WTC11 (cell line): ENCODE results near the gene XAB2.
"Not testable (repeated sequence)": the region's sequence is repeated elsewhere in the genome, so short reads cannot be mapped to it uniquely, and the experiment has no call there.

Experiments
- CBFB ChIP-seq: sonication (generic); formaldehyde crosslinking; IDR thresholded peaks from 2 replicates; pipeline ENCODE4 v1.8.1; 2022; ENCODE audit warnings: mild to moderate bottlenecking, low read depth, missing genetic modification reagents
- ELF4 ChIP-seq: sonication (generic); formaldehyde crosslinking; IDR thresholded peaks from 2 replicates; pipeline ENCODE4 v1.8.1; 2022; ENCODE audit warnings: low read depth, mild to moderate bottlenecking, moderate library complexity, missing genetic modification reagents
- MXD4 ChIP-seq: fragments of 250-450 bp; sonication (Bioruptor Pico); IDR thresholded peaks from 2 replicates; pipeline ENCODE4 v1.8.0; 2021; ENCODE audit warnings: mild to moderate bottlenecking, moderate library complexity, borderline replicate concordance
- MYBL2 ChIP-seq: sonication (generic); formaldehyde crosslinking; IDR thresholded peaks from 2 replicates; pipeline ENCODE4 v1.8.1; 2023; ENCODE audit warnings: mild to moderate bottlenecking, moderate library complexity, missing genetic modification reagents
- RORB ChIP-seq: fragments of 250-450 bp; sonication (Bioruptor Pico); IDR thresholded peaks from 2 replicates; pipeline ENCODE4 v1.9.0; 2021; ENCODE audit warnings: mild to moderate bottlenecking
- SP1 ChIP-seq: sonication (generic); formaldehyde crosslinking; conservative IDR thresholded peaks from 2 replicates; pipeline ENCODE4 v1.8.1; 2022; ENCODE audit warnings: missing genetic modification reagents
- TCF7 ChIP-seq: sonication (generic); formaldehyde crosslinking; IDR thresholded peaks from 2 replicates; pipeline ENCODE4 v1.8.0; 2022; ENCODE audit warnings: mild to moderate bottlenecking, low read depth, missing genetic modification reagents, moderate library complexity
- TF ChIP-seq, protein P1 (sequence below): sonication (generic); formaldehyde crosslinking; IDR thresholded peaks from 2 replicates; pipeline ENCODE4 v1.8.1; 2022; ENCODE audit warnings: low read depth, missing genetic modification reagents, borderline replicate concordance
- TF ChIP-seq, protein P2 (sequence below): fragments of 250-450 bp; sonication (Bioruptor Pico); conservative IDR thresholded peaks from 2 replicates; pipeline ENCODE4 v1.9.0; 2021; ENCODE audit warnings: mild to moderate bottlenecking

DNA sequence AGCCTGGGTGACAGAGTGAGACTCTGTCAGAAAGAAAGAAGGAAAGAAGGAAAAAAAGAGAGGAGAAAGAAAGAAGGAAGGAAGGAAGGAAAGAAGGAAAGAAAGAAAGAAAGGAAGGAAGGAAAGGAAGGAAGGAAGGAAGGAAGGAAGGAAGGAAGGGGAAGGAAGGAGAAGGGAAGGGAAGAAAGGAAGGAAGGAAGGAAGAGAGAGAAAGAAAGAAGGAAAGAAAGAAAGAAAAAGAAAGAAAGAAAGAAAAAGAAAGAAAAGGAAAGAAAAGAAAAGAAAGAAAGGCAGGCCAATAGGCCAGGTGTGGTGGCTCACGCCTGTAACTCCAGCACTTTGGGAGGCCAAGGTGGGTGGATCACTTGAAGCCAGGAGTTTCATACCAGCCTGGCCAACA, 51.9 kb downstream of the XAB2 start:
- not testable (repeated sequence) for TF ChIP-seq TCF7 (CRISPR knock-in tag); MYBL2; ELF4 (CRISPR knock-in tag); CBFB (CRISPR knock-in tag); RORB (CRISPR knock-in tag); MXD4 (CRISPR knock-in tag); SP1 (CRISPR knock-in tag)
- TF ChIP-seq, protein P1, sequence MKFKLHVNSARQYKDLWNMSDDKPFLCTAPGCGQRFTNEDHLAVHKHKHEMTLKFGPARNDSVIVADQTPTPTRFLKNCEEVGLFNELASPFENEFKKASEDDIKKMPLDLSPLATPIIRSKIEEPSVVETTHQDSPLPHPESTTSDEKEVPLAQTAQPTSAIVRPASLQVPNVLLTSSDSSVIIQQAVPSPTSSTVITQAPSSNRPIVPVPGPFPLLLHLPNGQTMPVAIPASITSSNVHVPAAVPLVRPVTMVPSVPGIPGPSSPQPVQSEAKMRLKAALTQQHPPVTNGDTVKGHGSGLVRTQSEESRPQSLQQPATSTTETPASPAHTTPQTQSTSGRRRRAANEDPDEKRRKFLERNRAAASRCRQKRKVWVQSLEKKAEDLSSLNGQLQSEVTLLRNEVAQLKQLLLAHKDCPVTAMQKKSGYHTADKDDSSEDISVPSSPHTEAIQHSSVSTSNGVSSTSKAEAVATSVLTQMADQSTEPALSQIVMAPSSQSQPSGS, result not testable (repeated sequence)
- TF ChIP-seq, protein P2, sequence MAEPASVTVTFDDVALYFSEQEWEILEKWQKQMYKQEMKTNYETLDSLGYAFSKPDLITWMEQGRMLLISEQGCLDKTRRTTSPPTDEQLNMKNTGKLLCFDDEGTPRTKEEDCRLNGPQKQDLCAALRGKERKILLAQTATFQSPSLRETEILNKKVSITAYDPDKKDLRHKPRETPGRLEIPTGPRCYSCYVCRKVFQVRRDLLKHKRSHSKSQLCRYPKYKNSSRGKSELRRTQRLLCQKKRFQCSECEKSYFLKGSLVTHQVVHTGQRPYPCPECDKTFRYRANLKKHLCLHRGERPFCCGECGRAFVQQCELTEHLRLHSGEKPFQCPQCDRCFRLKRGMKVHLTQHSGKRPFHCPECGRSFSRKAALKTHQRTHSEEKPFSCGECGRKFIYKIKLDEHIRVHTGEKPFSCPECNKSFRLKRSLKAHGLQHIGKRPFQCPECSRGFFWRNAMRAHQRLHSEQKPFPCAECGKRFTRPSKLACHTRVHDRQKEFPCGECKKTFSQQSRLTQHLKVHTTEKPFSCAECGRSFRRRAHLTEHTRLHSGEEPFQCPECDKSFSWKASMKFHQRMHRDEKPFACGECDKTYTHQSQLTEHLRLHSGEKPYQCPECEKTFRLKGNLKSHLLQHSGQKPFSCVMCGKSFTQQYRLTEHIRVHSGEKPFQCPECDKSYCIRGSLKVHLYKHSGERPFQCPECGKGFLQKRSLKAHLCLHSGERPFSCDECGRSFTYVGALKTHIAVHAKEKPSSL (CRISPR knock-in tag), result not testable (repeated sequence)
